ENCODE results near the gene PGBD5.

DNA sequence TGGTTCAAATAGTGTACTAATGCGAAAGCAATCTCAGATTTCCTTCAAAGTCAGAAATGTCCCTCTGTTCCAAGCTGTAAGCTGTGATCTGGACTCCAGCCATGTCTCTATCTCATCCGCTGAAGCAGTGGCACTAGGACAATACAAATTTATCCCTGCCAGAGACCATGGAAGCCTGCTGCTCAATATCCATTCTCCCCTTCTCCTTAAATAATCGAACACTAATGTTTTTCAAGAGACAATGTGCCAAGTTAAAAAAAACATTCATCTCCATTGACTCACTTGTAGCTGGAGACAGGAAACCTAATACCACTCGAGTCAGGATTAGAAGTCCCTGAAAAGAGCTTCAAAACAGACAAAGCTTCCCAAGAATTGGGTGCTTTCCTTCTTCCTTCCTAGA lies 38.5 kb upstream of the PGBD5 start:
- TF ChIP-seq POLR2A (IDR thresholded peaks at IDR 0.05), result no peak
- TF ChIP-seq, protein P1, sequence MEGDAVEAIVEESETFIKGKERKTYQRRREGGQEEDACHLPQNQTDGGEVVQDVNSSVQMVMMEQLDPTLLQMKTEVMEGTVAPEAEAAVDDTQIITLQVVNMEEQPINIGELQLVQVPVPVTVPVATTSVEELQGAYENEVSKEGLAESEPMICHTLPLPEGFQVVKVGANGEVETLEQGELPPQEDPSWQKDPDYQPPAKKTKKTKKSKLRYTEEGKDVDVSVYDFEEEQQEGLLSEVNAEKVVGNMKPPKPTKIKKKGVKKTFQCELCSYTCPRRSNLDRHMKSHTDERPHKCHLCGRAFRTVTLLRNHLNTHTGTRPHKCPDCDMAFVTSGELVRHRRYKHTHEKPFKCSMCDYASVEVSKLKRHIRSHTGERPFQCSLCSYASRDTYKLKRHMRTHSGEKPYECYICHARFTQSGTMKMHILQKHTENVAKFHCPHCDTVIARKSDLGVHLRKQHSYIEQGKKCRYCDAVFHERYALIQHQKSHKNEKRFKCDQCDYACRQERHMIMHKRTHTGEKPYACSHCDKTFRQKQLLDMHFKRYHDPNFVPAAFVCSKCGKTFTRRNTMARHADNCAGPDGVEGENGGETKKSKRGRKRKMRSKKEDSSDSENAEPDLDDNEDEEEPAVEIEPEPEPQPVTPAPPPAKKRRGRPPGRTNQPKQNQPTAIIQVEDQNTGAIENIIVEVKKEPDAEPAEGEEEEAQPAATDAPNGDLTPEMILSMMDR (IDR thresholded peaks at IDR 0.05 in 4 of 5, conservative IDR thresholded peaks at IDR 0.05 in 1 of 5), result no peak
